HG02610 (cell line): ENCODE results near the gene E2F4.

Experiments
- ATAC-seq: cut with Tn5 transposase; IDR thresholded peaks from one replicate; pipeline ENCODE4 v1.9.1; 2021; ENCODE audit warnings: mild to moderate bottlenecking, moderate library complexity; ENCODE audit not compliant: unreplicated experiment

The E2F4 gene

DNA sequence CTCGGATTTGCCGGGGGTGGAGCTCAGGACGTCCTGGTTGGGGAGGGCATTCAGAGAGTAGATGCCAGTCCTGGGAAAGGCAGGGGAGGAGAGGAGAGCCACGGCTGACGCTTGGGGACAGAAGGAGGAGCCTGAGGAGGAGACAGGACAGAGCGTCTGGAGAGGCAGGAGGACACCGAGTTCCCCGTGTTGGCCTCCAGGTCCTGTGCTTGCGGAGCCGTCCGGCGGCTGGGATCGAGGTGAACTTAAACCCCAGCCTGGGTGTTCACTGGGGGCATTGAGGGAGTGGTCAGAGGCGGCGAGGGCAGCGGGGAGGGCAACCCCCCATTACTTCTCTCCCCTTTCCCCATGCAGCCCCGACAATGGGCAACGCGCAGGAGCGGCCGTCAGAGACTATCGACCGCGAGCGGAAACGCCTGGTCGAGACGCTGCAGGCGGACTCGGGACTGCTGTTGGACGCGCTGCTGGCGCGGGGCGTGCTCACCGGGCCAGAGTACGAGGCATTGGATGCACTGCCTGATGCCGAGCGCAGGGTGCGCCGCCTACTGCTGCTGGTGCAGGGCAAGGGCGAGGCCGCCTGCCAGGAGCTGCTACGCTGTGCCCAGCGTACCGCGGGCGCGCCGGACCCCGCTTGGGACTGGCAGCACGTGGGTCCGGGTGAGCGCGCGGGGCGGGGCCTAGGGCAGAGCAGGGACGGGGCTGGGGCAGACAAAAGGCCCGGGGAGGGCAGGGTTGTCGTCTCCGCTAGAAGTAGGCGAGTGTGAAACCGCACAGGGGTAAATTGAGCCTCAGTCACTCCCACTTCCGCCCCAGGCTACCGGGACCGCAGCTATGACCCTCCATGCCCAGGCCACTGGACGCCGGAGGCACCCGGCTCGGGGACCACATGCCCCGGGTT, 17.9 kb upstream of the E2F4 start:
- peak; percentile 27 for ATAC-seq

DNA sequence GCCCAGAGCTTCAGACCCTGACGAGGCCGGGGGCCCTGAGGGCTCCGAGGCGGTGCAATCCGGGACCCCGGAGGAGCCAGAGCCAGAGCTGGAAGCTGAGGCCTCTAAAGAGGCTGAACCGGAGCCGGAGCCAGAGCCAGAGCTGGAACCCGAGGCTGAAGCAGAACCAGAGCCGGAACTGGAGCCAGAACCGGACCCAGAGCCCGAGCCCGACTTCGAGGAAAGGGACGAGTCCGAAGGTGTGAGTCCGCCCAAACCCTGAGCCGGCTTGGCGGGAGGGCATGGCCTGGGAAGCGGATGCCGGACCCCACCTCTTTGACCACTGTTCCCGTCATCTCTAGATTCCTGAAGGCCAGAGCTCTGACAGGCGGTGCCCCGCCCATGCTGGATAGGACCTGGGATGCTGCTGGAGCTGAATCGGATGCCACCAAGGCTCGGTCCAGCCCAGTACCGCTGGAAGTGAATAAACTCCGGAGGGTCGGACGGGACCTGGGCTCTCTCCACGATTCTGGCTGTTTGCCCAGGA, 17.2 kb upstream of the E2F4 start:
- ATAC-seq: no peak

DNA sequence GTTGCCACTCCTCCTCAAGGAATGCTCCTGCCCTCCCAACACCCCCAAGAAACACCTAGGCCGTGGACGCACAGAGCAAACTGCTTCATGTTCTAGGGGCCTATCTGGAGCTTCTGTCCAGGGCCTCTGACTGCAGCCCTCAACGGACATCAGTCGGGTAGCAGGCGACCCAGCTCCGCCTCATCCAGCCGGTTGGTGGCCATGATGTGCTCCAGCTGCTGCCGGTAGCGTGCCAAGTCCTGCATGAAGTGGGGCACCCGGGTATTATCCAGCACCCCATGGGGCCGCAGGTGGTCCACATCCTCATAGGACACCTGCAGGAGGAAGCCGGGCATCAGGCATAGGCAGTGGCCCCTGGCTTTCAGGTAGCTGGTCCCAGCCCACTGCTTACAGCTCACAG, 15.3 kb upstream of the E2F4 start:
- no peak for ATAC-seq

DNA sequence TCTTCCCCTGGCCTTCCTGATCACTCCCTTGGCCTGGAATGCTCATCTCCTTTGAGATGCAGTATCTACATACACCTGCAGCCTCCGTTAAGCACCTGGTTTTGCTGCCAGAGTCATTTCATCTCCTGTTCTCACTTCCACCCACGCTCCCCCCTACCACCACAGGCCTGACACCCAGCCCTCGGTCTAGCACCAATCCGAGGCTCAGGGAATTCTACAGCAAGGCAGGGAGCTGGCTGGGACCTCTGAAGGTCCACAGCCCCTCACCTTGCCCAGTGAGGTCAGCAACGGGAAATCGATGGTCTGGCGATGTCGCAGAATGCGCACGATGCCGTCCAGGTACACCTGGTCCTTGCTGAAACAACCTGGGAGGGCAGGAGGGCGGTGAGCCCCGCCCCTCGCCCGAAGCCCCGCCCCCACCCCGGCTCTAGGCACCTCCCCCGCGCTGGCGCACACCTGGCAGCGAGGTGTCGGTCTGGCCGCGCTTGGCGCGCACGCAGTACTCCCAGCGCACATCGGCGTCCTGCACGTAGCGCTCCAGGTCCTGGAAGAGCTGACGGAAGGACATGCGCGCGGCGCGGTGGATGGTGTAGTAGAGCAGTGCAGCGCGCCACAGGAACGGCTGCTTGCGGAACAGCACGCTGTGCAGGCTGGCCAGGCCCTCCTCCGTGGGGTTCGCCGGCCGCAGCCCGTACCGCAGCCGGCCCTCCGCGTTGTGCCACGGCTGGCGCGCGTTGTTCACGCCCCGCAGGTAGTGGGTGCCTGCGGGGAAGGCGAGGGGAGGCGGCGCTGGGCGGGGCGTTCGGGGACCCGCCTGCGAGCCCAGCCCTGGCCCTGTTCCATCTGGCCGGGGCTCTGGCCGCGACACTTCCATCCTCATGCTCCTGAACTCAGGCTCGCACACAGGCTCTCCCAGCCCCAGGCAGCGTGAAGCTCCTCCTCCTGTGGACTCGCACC, 13.9 kb upstream of the E2F4 start:
- no peak for ATAC-seq

DNA sequence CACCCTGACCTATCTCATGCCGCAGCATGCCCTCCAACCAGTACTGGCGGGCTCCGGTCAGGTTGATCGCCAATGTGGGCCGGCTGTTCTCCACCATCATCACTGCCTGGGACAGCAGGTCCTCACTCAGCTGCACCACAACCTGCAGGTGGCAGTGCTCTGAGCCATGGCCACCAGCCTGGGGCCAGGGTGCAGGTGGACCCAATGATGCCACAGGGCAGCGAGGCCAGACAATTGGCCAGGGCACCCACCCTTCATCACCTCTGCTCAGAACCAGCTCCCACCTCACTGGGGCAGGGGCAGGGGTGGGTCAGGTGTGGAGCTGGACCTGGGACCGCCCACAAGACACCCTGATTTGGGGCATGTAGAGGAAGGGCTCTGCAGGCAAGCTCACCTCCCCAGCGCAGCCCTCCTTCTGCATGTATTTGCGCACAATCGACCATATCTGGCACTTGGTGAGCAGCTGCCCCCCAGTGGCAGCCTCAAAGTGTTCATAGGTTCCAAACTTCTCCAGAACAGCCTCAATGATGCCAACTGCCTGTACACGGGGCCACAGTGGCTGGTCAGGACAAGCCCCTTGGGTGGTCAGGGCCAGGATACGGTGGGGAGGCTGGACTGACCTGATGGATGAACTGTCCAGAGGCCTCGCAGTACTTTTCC, 12.4 kb upstream of the E2F4 start:
- ATAC-seq: no peak

DNA sequence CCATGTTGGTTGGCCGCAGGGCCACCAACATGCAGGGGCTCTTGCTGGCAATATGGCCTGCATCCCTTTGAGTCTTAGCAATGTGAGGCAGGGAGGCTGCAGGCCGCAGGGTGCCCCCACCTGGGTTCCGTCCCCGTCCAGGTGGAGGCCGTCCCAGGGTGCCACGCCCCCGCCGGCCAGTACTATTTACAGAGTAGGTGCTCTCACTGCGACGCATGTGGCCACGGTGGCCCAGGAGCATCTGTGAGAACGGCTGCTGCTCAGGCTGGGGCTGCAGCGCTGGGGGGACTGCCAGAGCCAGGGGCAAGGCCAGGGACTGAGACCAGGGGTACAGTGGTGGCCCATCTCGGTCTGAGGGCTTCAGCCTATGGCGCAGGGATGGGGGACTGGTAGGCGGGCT, 11.8 kb upstream of the E2F4 start:
- no peak for ATAC-seq

DNA sequence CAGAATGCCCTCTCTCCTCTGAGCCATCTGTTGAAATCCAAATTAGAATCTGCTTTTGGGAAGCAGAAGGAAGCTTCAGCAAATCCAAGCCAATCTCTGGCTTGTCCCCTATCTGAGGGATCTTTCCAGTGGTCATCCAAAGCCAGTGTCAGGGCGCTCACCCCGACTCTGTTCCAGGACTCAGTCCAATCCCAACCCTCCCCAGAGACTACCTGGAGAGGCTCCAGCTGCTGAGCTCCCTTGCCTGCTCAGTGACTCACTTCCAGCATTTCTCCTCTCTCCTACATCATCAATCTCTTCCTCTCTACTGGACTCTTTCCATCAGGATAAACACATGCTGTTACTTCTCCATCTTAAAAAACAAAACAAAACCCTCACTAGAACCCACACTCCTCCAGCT, 10.6 kb upstream of the E2F4 start:
- no peak for ATAC-seq

DNA sequence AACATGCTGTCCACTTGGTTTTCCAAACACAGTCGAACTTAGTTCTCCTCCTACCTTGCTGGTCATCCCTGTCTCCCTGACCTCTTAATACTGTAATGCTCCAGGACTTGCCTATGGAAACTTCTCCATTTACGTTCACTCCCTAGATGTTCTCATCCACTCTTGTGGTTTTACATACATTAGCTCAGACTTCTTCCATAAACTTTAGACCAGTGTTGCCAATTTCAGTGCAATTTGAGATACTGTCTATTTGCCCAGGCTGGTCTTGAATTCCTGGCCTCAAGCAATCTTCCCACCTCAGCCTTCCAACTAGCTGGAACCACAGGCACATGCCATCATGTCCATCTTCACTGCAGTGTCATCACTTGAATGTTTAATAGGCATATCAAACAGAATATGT, 9.7 kb upstream of the E2F4 start:
- no peak for ATAC-seq

DNA sequence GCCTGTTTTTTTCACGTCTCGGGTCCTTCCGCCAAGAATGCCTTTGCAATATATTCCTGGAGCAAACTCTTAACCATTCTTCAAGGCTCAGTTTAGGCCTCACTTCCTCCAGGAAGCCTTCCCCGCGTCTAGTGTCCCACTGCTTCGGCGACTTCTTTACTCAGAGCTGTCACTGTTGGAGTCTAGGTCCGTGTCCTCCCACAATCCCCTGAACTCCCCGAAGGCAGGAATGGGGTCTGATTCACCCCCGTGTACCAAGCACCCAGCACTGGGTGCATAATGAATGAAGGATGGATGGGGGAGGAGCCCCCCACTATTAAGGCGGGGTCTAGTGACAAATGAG, 8.7 kb upstream of the E2F4 start:
- no peak for ATAC-seq

DNA sequence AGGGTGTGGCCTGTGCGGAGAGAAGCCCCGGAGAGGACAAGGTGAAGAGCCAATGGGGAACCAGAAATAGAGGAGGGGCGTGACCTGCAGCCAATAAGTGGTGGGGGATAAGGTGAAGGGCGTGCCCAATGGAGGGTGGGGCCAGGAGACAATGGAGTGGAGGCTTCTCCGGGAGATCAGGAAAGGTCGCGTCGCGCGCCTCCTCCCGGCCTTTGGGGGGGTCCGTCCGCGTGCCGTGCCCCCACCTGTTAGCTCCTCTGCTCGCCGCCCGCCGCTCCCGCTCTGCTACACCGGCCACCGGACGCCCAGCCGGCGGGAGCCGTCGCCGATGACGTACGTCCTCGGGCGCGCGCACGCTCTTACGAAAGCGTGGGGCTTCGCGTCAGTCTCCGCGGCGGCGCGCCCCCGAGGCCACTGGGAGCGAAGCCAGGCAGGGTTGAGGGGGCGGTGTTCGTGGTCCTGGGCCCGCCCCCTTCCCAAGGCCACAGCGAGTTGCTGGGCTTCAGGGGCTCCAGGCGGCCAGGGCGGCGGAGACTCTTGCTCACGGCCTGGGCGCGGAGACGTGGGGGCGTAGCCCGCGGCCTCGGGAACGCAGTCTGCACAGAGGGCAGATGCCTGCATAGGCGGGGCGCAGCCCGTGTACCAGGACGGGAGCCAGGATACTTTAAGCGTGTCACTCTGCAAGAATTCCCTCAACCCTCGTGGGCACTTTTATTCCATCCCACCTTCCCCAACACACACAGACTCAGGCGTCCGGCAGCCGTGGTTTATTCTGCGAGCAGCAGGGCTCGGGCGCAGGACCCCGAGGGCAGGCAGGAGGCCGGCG, 8.1 kb upstream of the E2F4 start, which contains the start of gene MATCAP1:
MATCAP1 (minus strand) TSS at position 337 of the 826 bp plus-strand sequence. CDS start 3,353 bp downstream, outside the sequence.
- peak; percentile 95 for ATAC-seq

DNA sequence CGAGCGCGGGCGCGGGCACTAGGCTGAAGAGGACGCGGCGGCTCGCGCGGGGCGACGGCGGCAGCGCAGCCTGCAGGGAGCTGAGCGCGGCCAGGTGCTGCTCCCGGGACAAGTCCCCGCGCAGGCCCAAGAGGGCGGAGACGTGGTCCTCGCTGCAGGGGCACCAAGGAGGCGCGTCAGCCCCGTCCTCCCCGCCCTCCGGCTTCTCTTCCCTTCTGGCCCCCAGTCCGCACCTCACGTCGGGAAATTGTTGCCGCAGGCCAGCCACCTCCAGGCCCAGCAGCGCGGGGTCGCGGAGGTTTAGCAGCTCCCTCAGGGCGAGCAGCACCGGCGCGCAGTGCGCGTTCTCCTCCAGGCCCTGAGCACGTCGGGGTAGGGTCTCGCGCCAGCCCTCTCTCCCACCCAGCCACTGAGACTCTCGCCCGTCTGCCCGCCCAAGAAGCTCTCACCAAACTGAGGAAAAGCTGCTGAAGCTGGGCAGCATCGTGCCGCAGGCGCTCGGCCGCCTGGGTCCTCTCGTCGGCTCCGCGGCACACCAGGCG, 7.4 kb upstream of the E2F4 start:
- ATAC-seq: no peak

DNA sequence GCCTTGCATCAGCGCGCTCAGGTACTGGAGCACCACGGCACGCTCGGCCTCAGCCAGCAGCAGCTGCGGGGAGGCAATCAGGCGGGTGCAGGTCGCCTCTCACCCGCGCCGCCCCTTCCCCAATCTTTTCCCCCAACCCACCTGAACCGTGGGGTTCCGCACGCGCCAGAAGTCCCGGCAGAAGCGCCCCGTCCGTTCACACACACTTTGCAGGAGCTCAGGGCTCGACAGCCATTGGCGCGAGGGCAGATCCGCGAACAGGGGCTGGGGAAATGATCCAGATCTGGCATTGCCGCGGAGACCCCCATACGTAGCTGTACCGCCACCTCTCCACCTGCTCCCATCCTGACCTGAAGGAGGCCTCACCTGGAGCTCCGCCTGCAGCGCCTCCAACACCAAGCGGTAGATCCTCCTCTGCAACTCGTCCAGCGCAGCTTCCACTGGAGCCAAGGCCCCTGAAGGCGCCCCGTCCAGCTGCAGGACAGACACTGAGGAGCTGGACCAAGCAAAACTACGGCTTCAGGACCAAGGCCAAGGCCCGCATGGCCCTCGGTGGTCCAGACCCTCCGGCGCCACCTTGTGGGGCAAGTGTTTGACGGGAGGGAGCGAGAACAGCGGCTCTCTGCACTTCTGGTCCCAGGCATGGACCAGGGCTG, 6.8 kb upstream of the E2F4 start:
- ATAC-seq: no peak

DNA sequence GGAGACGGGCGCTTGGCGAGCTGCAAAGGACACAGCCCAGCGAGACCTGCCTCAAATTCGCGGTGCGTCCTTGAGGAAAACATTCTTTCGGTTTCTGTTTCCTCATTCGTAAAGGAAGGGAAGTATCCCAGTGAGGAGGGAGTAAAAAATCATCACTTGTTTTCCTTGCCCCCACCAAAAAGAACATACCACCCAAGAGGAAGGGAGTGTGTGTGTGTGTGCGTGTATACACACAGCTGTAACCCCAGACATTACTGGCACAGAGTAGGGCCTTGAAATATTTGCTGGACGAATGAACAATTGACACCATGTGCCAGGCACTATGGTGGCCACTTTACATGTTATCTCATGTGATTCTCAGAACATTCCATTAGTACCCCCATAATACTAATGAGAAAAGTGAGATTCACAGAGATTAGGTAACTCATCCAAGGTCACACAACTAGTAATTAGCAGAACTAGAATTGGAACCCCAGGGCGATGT, 6.3 kb upstream of the E2F4 start:
- ATAC-seq: no peak

DNA sequence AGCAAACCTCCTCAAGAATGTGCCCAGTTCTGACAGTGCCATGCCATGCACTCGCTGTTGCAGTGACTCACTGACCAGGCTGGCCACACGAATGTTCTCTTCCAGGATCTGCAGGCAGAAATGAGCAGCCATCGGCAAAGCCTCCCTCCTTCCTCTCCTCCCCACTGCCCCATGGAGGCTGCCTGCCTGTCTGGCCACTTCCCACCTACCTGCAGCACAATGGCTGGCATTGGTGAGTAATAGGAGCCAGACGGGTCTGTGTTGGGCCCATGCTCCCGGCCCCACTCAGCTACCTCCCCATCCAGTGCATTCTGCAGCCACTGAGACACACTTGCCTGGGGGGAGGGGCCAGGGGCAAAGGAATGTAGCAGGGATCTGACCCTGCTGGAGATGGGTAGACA, 5.4 kb upstream of the E2F4 start:
- no peak for ATAC-seq

DNA sequence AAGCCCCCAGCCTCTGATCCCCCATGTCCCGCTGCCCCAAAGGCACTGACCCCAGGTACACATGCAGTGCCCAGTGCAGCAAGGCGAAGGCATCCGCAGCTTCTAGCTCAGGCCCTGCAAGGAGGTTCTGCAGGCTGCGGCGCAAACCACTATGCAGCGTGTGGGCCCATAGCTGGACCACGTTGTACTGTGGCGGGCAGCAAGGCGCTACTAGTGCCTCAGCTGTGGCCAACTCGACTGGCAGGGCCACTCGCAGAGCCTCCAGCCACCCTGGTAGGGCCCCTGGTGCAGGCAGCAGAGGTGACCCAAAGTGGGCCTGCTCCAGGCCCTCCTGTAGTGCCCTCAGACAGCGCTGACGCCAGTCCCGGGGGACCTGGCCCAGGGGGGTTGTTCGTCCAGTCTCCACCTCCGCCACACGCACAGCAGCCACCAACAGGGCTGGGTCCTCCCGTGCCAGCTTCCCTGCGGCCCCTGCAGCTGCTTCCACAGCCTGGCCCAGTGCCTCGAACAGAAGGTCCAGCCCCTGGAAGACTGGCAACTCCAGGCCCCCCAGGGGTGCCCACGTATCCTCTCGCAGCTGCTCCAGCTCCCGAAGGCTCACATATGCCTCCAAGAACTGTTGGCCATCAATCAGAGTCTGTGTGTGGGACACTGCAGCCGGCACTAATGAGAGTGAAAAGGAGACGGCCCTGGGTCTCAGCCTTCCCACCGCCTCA, 4.6 kb upstream of the E2F4 start:
- ATAC-seq: no peak

DNA sequence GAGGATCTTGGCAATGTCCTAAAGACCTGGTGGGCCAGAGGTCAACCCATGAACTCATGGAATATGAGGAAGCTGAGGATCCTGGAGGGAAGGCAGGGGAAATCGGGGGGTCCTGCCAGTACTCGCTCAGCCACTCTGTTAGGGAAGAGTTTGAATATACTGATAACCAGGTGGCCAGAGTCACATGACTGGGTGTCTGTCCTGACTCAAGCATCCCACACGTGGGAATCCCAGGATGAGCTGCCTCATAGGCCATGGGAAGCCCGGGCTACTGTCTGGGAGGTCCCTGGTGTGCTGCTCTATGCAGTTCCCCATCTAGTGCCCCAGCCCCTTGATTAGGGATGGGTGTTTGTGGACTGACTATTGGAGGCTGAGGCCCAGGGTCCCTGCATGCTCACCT, 3.6 kb upstream of the E2F4 start:
- ATAC-seq: no peak

DNA sequence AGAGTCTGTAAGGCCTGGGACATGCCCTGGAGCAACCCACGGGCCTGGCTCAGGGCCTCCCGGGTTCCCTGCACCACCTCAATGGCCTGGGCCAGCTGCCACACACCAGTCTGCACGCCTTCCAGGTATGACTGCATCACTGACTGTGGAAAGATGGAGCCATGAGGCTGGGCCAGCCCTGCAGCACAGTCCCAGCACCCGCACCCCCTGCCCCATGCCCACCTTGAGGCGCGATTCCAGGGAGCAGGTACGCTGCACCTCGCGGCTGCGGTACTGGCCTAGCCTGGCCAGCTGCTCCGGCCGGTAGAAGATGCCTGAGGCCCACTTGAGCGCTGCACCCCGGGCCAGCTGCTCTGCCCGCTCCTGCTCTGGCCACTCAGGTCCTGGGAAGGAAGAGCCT, 3.2 kb upstream of the E2F4 start:
- ATAC-seq: no peak

DNA sequence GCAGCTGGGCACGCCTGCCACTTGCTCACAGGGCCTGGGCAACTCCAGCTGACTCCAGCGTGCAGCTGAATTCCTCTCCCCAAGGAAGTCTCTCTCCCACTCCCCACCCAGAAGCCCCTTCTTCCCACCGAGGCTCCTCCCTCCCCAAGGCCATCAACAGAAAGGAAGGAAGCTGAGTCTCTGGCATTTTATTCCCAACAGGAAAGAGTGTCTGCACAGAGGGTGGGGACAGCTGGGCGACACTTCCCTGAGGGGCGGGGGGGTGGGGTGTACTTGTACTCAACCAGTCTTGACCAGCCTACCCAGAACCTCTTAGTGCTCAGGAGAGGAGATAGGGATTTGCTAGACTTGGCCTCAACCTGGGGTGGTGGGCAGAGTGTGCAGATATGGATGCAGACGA, 1.9 kb upstream of the E2F4 start, which contains the start of gene EXOC3L1:
EXOC3L1 (minus strand) TSS at position 96 of the 400 bp plus-strand sequence. CDS start 460 bp downstream, outside the sequence.
- ATAC-seq: no peak
